Measurements from ENCODE around the gene TEC.

- no peak for TF ChIP-seq CTCF (IDR thresholded peaks at IDR 0.05; ENCODE audit: control extremely low read depth in 1 of 3, insufficient read depth in 1 of 3, low read depth in 1 of 3, low read length in 3 of 3)
- TF ChIP-seq TAF1 (IDR thresholded peaks at IDR 0.05; ENCODE audit: low read depth, low read length): no peak
- TF ChIP-seq MAX (IDR thresholded peaks at IDR 0.05): no peak
- no peak for TF ChIP-seq TBP (IDR thresholded peaks at IDR 0.05; ENCODE audit: low read depth, low read length)
- no peak for TF ChIP-seq EZH2 (IDR thresholded peaks at IDR 0.05; ENCODE audit: low read depth, low read length, severe bottlenecking)
These were observed 97.0 kb downstream of the TEC start for GRCh38 chr4:48172651-48173050.

Data from H1 (cell line).